ENCODE data around the gene MYO3B. TPM values are rescaled to one million over a fixed set of nuclear protein-coding genes. Genes with fewer than 3 reads are reported as not detected.

MYO3B gene
- total RNA-seq, 4 donors from 2014 or later: 0.09 to 9.1 TPM; not detected in 2

DNA sequence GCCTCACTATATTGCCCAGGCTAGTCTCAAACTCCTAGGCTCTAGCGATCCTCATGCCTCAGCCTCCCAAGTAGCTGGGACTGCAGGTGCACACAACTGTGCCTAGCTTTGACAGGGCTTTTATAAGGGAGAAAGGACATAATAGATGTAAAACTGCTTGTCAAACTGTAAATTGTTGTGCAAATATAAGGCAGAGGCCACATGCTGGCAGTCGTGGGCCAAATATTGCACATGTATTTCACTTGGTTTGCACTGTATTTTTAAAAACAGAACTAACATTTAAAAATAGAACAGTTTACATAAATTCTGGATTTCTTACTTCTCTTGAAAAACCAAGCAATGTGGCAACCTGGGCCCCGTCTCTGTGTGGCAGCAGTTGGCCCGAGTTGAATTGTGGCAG lies 31.2 kb upstream of the MYO3B start:
- no peak overlapping the region for H3K4me3 ChIP-seq
- no peaks in the 10 kb centered on the region for H3K27me3 ChIP-seq
- no peak for DNase-seq
- intact Hi-C loops (cut with DNase I; ENCODE audit: low total_unique reads): no loop called here
- no peaks in the 10 kb centered on the region for H3K9me3 ChIP-seq
- no peaks in the 10 kb centered on the region for H3K4me1 ChIP-seq
- TF ChIP-seq, protein P1, sequence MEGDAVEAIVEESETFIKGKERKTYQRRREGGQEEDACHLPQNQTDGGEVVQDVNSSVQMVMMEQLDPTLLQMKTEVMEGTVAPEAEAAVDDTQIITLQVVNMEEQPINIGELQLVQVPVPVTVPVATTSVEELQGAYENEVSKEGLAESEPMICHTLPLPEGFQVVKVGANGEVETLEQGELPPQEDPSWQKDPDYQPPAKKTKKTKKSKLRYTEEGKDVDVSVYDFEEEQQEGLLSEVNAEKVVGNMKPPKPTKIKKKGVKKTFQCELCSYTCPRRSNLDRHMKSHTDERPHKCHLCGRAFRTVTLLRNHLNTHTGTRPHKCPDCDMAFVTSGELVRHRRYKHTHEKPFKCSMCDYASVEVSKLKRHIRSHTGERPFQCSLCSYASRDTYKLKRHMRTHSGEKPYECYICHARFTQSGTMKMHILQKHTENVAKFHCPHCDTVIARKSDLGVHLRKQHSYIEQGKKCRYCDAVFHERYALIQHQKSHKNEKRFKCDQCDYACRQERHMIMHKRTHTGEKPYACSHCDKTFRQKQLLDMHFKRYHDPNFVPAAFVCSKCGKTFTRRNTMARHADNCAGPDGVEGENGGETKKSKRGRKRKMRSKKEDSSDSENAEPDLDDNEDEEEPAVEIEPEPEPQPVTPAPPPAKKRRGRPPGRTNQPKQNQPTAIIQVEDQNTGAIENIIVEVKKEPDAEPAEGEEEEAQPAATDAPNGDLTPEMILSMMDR (IDR thresholded peaks at IDR 0.05): no peak
- no peak for TF ChIP-seq POLR2A (IDR thresholded peaks at IDR 0.05)
- H3K36me3 ChIP-seq: no peaks in the 10 kb centered on the region
- no peak overlapping the region for H3K27ac ChIP-seq

GRCh38 chr2:170147576-170147975 lies 30.4 kb upstream of the MYO3B start:
- Histone ChIP-seq H3K4me1 (no peaks in the 10 kb centered on the region), H3K27ac (no peak overlapping the region), H3K36me3 (no peaks in the 10 kb centered on the region), H3K4me3 (no peak overlapping the region), H3K27me3 (no peaks in the 10 kb centered on the region), H3K9me3 (no peaks in the 10 kb centered on the region)
- no peak for DNase-seq
- intact Hi-C loops (cut with DNase I; ENCODE audit: low total_unique reads): no loop called here
- no peak for TF ChIP-seq POLR2A (IDR thresholded peaks at IDR 0.05)
- TF ChIP-seq, protein P1 (IDR thresholded peaks at IDR 0.05): no peak

DNA sequence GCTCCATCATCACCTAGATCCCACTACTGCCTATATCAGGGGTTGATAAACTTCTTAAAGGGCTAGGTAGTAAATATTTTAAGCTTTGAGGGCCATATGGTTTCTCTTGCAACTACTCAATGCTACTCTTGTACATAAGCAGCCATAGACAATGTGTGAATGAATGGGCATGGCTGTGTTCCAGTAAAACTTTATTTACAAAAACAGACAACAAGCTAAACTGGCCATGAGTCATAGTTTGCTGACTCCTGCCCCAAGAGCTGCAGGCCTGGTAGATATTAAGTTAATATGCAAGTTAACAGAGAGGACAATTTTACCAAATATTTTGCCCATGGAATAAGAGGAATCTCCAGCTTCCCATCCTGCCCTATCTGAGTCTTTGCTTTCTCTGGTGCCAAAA lies 29.8 kb upstream of the MYO3B start:
- Histone ChIP-seq H3K27me3 (no peaks in the 10 kb centered on the region), H3K4me3 (no peak overlapping the region), H3K36me3 (no peaks in the 10 kb centered on the region), H3K27ac (no peak overlapping the region), H3K9me3 (no peaks in the 10 kb centered on the region), H3K4me1 (no peaks in the 10 kb centered on the region)
- intact Hi-C loops (cut with DNase I; ENCODE audit: low total_unique reads): no loop called here
- TF ChIP-seq, protein P1 (IDR thresholded peaks at IDR 0.05): no peak
- no peak for TF ChIP-seq POLR2A (IDR thresholded peaks at IDR 0.05)
- DNase-seq: no peak

- Histone ChIP-seq H3K27ac (no peak overlapping the region), H3K4me3 (no peak overlapping the region), H3K9me3 (no peaks in the 10 kb centered on the region), H3K27me3 (no peaks in the 10 kb centered on the region), H3K4me1 (no peaks in the 10 kb centered on the region), H3K36me3 (no peaks in the 10 kb centered on the region)
- no peak for DNase-seq
- TF ChIP-seq POLR2A (IDR thresholded peaks at IDR 0.05): no peak
- TF ChIP-seq, protein P1 (IDR thresholded peaks at IDR 0.05): no peak
- intact Hi-C loops (cut with DNase I; ENCODE audit: low total_unique reads): no loop called here
Observed at GRCh38 chr2:170152421-170152820, 25.5 kb upstream of the MYO3B start.

GRCh38 chr2:170155022-170155722 lies 22.8 kb upstream of the MYO3B start:
- TF ChIP-seq POLR2A (IDR thresholded peaks at IDR 0.05): no peak
- TF ChIP-seq, protein P1 (IDR thresholded peaks at IDR 0.05): no peak
- Histone ChIP-seq H3K4me3 (no peak overlapping the region), H3K36me3 (no peaks in the 10 kb centered on the region), H3K27me3 (no peaks in the 10 kb centered on the region), H3K4me1 (no peaks in the 10 kb centered on the region), H3K27ac (no peak overlapping the region), H3K9me3 (no peaks in the 10 kb centered on the region)
- no peak for DNase-seq
- intact Hi-C loops (cut with DNase I; ENCODE audit: low total_unique reads): no loop called here

Measured in uterus (tissue), 4 donors.